GM12892 (cell line): ENCODE data around the gene SH3TC1.

Experiments
- POLR2A ChIP-seq: IDR thresholded peaks from 2 replicates; pipeline ENCODE4 v1.6.1; 2011; ENCODE audit warnings: low read depth, low read length, control low read depth
- POLR2AphosphoS5 ChIP-seq: IDR thresholded peaks from 2 replicates; pipeline ENCODE4 v1.6.1; 2011; ENCODE audit warnings: low read depth, low read length, control low read depth
- TAF1 ChIP-seq: IDR thresholded peaks from 2 replicates; pipeline ENCODE4 v1.6.1; 2011; ENCODE audit warnings: low read depth, mild to moderate bottlenecking, control low read depth, low read length, borderline replicate concordance

GRCh38 chr4:8192748-8193738 lies 6.0 kb upstream of the SH3TC1 start:
- TF ChIP-seq POLR2A (no peak), TAF1 (no peak), POLR2AphosphoS5 (no peak)
